Measurements from ENCODE around the gene SH2D3C. TPM values are rescaled to one million over a fixed set of nuclear protein-coding genes. Genes with fewer than 3 reads are reported as not detected.
"Not testable (repeated sequence)": the region's sequence is repeated elsewhere in the genome, so short reads cannot be mapped to it uniquely, and the experiment has no call there.

SH2D3C gene
- total RNA-seq, 1 donor from 2014 or later: 77.8 TPM

DNA sequence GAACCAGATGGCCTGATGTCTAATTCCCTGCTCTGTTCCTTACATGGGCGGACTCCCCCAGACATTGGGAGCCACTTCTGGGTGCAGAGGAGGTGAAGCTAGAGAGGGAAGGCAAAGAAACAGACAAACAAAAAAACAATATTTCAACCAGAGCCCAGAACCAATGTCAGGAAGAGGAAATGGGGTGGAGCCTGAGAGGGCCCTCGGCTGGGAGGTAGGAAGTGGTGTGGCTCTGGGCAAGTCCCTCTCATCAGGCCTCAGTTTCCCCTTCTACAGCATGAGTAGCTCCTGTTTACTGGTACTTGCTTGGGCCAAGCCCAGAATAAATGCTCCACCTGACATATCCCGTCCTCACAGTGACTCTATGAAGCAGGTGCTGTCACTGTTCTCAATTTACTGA is 11.1 kb downstream of the SH2D3C start:
- DNase-seq: peak; percentile 32

GRCh38 chr9:127765418-127765817 is 13.0 kb downstream of the SH2D3C start:
- DNase-seq: no peak

DNA sequence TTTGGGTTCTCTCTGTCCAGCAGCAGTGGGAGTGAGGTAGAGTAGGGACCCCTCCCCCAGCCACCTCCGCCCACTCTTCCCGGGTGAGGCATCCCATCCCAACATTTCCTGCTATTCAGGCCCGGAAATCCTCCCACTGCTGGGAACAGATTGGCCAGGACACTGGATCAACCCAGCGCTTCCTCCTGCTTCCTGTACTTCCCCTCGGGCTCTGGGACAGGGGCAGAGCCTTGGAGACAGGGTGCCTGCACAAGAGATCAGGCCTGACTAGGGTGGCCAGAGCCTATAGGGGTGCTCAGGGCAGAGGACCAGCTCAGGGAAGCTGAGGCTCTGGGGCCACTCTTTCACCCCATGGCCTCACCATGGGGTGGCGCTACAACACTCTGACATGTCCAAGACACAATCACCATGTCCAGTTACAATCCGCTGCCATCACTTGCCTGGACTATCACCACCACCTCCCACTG is 14.5 kb downstream of the SH2D3C start:
- peak; percentile 90 for DNase-seq

DNA sequence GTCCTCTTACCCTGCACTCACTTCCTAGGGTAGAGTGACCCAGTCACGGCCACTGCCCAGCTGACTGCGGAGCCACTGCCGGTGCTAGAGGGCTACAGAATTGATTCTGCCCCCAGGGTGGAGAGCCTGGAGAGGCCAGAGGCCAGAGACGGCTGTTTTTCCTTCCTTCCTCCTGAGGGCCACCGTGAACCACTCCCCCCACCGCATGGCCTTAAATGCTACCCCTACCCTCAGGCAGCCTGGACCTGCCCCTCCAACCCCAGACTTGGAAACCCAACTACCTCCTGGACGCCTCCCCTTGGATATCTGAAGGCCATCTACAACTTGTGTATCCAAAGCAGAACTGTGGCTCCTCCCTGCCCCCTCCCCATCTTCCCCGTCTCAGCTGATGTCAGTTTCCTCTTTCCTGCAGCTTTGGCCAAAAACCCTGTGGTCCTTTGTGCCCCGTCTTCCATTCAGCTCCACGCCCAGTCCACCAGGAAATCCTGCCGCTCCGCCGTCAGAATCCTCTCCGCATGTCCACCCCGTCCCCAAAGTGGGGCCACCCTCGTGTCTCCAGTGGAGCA is 16.3 kb downstream of the SH2D3C start:
- DNase-seq: peak; percentile 89

GRCh38 chr9:127761491-127761956 is 16.9 kb downstream of the SH2D3C start:
- DNase-seq: peak; percentile 35

GRCh38 chr9:127761061-127761460 is 17.4 kb downstream of the SH2D3C start:
- no peak for DNase-seq

- DNase-seq: no peak
These were observed 19.6 kb downstream of the SH2D3C start for GRCh38 chr9:127758843-127759242.

GRCh38 chr9:127756776-127757175 is 21.7 kb downstream of the SH2D3C start:
- not testable (repeated sequence) for DNase-seq

- no peak for DNase-seq
These were observed 22.2 kb downstream of the SH2D3C start for GRCh38 chr9:127756233-127756632.

DNA sequence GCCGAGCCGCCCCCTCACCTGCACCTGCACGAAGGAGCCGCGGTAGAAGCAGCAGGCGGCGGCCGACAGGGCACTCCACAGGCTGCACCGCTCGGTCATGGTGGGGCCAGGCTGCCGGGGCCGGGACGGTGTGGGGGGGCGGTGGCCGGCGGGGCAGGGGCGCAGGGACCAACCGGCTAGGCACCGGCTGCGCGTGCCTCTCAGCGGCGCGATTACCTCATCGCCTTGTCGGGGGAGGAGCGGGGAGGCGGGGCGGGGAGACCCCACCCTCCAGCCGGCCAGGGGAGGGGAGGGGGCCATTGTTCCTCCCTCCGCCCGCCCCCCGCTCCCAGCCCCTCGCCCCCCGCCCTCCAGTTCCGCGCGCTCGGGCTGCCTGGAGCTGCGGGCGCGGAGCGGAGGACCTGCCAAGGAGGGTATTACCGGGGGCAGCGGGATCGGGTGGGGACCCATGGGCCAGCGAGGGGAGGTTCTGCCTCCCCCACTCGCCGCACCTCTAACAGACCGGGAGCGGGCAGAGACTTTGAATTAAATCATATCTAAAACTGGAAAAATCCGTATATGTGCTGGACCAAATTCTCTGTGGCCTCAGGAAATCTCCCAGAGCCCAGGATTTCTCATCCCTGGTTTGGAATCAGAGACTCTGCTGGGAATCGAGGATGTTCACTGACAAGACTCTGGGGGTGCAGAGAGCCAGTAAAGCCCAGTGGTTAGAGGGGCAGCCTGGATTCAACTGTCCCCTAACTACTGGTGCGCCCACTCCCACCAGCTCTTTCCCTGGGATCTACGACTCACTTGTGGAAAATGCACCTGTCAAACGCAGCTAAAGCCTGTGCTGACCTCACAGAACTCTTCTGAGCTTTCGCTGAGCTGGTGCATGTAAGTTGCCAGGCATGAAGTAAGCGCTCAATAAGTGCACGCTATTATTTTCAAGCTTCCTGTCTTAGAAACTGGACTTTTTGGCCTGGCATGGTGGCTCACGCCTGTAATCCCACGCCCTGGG is 23.1 kb downstream of the SH2D3C start:
- DNase-seq: peak; percentile 60

- DNase-seq: no peak
These were observed 24.1 kb downstream of the SH2D3C start for GRCh38 chr9:127754099-127755060.

DNA sequence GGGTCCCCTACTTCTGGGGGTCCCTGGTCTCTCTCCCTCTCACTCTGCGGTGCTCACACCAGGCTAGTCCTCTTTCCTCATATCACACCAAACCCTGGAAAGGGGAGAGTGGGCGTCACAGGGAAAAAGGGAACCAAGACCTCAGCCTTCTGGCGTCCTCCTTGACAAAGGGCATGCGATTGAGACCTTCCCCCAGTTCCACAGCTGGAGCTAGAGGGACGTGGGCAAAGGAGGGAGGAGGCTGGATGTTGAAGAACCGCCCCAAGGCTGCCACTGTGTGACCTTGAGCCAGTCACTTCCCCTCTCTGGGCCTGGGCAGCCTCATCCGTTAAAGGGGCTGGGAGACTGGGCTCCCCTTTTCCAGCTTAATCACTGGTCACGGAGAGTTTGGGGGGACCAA is 24.8 kb downstream of the SH2D3C start:
- no peak for DNase-seq

- DNase-seq: no peak
These were observed 25.3 kb downstream of the SH2D3C start for GRCh38 chr9:127753148-127753547.

DNA sequence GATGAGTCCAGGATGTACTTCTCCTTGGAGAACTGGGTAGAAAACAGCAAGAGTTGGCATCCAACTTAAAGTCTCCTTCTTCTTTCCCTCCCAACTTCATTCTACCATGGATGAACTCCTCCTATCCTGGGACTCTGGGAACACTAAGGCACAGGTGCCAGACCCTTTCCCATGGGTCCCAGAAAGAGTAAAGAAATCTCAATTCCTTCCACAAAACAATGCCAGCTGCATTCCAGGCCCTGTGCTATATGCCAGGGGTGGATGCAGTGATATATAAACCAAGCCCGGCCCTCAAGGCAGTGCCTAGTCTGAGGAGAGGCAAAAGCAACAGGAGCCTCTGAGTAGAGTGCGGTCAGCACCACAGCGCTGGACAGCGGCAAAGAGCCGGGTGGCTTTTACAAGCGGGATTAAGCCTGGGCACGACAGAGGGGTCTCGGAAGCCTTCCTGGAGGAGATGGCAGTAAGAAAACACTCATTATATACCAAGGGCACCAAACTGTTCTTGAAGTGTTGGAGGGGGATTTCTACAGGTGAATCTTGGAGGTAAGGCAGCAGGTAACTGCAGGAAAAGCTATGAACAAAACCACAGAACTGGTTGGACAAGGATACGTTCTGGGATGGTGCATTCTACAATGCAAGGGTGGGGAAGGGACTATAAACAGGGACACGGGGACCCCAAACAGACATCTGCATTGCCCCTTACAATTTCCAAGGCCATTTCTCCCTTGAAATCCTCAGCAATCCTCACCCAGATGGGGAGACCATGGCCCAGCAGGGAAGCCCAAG is 27.0 kb downstream of the SH2D3C start:
- DNase-seq: peak; percentile 40

- no peak for DNase-seq
These were observed 29.2 kb downstream of the SH2D3C start for GRCh38 chr9:127749090-127749787.

DNA sequence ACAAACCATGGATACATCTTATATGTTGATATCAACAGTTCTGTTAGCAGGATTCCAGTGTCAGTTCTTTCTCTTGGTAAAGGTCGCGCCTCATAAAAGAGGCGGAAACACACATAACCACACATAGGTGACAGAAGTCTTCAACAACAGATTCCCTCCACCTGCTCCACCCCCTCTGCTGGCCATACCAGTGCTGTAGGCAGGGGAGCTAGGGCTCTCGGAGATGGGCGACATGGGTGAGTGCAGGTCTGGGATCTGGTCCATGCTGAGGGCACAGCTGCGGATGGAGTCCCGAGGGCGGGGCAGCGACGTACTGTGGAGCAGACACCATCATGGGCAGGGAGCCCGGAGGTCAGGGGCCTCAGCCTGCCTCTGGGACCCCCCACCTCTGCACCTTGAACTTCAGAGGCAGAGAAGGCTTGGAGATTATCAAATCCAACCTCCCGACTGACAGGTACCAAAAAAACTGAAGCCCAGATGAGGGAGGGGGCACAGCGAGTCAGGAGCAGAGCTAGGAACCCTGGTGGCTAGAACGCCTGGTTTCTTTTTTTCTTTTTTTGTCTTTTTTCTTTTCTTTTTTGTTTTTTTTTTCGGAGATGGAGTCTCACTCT is 31.4 kb downstream of the SH2D3C start:
- no peak for DNase-seq

GRCh38 chr9:127744398-127745110 is 33.9 kb downstream of the SH2D3C start:
- DNase-seq: no peak

GRCh38 chr9:127742435-127743088 is 35.9 kb downstream of the SH2D3C start:
- DNase-seq: peak; percentile 43

- DNase-seq: peak; percentile 48
These were observed 36.5 kb downstream of the SH2D3C start for GRCh38 chr9:127741831-127742434.
